ENCODE data around the gene MLXIP. TPM values are rescaled to one million over a fixed set of nuclear protein-coding genes. Genes with fewer than 3 reads are reported as not detected.

The MLXIP gene
- total and polyA plus RNA-seq, 2 of the 8 experiments (the other 6 are each of a cell fraction or from before 2014, with no cell fraction given), result 5.5 to 40.5 TPM

DNA sequence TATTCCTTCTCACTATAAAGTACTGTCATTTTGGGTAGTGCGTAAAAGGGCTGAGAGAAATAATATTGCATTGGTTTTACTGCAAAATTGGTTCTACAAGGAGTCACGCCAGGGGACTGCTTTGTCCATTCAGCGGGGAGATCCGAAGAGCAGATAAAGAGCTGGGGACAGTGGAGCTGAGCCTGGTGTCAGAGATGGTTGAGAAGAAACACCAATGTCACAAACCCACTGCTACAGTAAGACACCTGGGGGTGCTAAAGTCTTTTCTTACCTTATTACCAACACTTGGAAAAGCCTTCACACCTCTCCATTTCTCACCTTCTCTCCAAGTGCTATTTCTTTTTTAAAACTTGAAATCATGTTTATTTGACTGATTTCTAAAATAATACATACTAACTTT is 81.3 kb downstream of the MLXIP start:
- H2BK15ac ChIP-seq (ENCODE audit: low read length), result no peak overlapping the region
- POLR2A ChIA-PET (ENCODE audit: partially characterized antibody), result no interaction called here
- H3K36me3 ChIP-seq (ENCODE audit: control insufficient read depth in 2 of 4, insufficient read depth in 4 of 4, low read length in 3 of 4), result no peaks in the 10 kb centered on the region
- no peak overlapping the region for H3K4me3 ChIP-seq (ENCODE audit: extremely low read depth in 1 of 4, insufficient read depth in 2 of 4, low read depth in 3 of 4, low read length in 4 of 4)
- no peaks in the 10 kb centered on the region for H3K23me2 ChIP-seq (ENCODE audit: low read depth, low read length)
- H4K91ac ChIP-seq (replicated peaks; ENCODE audit: insufficient read length, low read length), result no peak overlapping the region
- no peak overlapping the region for H3K4me2 ChIP-seq (ENCODE audit: insufficient read depth in 1 of 2, low read depth in 2 of 2, low read length in 2 of 2)
- H2AFZ ChIP-seq (ENCODE audit: low read length), result no peak overlapping the region
- no peak overlapping the region for H3K4ac ChIP-seq (replicated peaks; ENCODE audit: insufficient read length, low read depth, low read length)
- H3K27me3 ChIP-seq (replicated peaks in 1 of 4; ENCODE audit: control insufficient read depth in 3 of 4, extremely low read depth in 1 of 4, insufficient read depth in 3 of 4, low read length in 3 of 4), result no peaks in the 10 kb centered on the region
- TF ChIP-seq JUN (IDR thresholded peaks at IDR 0.05; ENCODE audit: low read depth, low read length), result no peak
- peak; percentile 41 to 50 for TF ChIP-seq RAD21 (IDR thresholded peaks at IDR 0.05 in 1 of 2, conservative IDR thresholded peaks at IDR 0.05 in 1 of 2; ENCODE audit: low read depth in 2 of 2, low read length in 2 of 2)
- peak in 1 of 3 experiments; percentile 21; a peak in 1 of 4 replicates for TF ChIP-seq CTCF (IDR thresholded peaks at IDR 0.05; ENCODE audit: control extremely low read depth in 1 of 3, insufficient read depth in 1 of 3, low read depth in 1 of 3, low read length in 3 of 3)
- H3K4me1 ChIP-seq (replicated peaks in 1 of 4; ENCODE audit: control insufficient read depth in 3 of 4, insufficient read depth in 4 of 4, low read length in 3 of 4), result no peaks in the 10 kb centered on the region; a peak in 1 of 7 replicates
- FAIRE-seq (no peak), DNase-seq (ENCODE audit: low read depth in 1 of 2, low spot score in 2 of 2) (no peak)
- H3K79me1 ChIP-seq (ENCODE audit: low read depth, low read length), result no peaks in the 10 kb centered on the region
- H2BK120ac ChIP-seq (replicated peaks; ENCODE audit: low read depth, low read length), result no peak overlapping the region
- CTCF ChIA-PET (ENCODE audit: partially characterized antibody), result interaction anchor here (0.5 to 2.4 kb wide), 7 partner anchors 8 to 509 kb away, joined by 3 to 16 read pairs (median 3); no protein-coding TSS in a partner anchor
- H3K14ac ChIP-seq (ENCODE audit: insufficient read length), result no peak overlapping the region
- no peak overlapping the region for H3K56ac ChIP-seq (replicated peaks; ENCODE audit: insufficient read length, low read depth, low read length)
- no peak overlapping the region for H2BK20ac ChIP-seq (ENCODE audit: low read length)
- H2BK5ac ChIP-seq (ENCODE audit: low read depth, low read length), result no peak overlapping the region
- H3K9ac ChIP-seq (replicated peaks in 1 of 4; ENCODE audit: extremely low read depth in 1 of 4, low read depth in 3 of 4, low read length in 3 of 4), result no peak overlapping the region
- H2AK5ac ChIP-seq (ENCODE audit: low read depth, low read length), result no peak overlapping the region
- no peaks in the 10 kb centered on the region for H4K20me1 ChIP-seq (replicated peaks in 1 of 2; ENCODE audit: control insufficient read depth in 1 of 2, insufficient read depth in 2 of 2, low read length in 2 of 2)
- H3K79me2 ChIP-seq (ENCODE audit: control insufficient read depth in 1 of 2, insufficient read depth in 2 of 2, low read length in 2 of 2), result no peaks in the 10 kb centered on the region
- no peak overlapping the region for H3K27ac ChIP-seq (ENCODE audit: low read depth, low read length)
- no peak overlapping the region for H3K18ac ChIP-seq (ENCODE audit: extremely low read depth, low read length)
- no peak overlapping the region for H4K5ac ChIP-seq (ENCODE audit: insufficient read length, low read depth, low read length)
- H3K23ac ChIP-seq (ENCODE audit: insufficient read length), result no peak overlapping the region
- no peak overlapping the region for H2BK12ac ChIP-seq (ENCODE audit: low read depth, low read length)
- WGBS, 2 experiments (ENCODE audit: extremely low coverage in 1 of 2, insufficient coverage in 1 of 2, insufficient read length in 1 of 2, insufficient replicate concordance in 2 of 2, low coverage in 1 of 2, low lambda C conversion rate in 2 of 2, missing lambda C conversion rate in 1 of 2), result 73% methylated on average over 4 of the region's 4 CpGs; no CpG with 5 or more reads in 1 of the 2 experiments
- H4K8ac ChIP-seq (ENCODE audit: extremely low read depth, insufficient read depth, low read length), result no peak overlapping the region
- H3K9me3 ChIP-seq (ENCODE audit: insufficient read depth in 2 of 2, low read depth in 1 of 2, low read length in 1 of 2), result no peaks in the 10 kb centered on the region
